Adrenal gland (tissue), 5 donors: ENCODE measurements around the gene RAB11FIP2.

Experiments used
- POLR2A ChIP-seq, 2 donors: fragments of 450-650 bp; IDR thresholded peaks; one replicate each; pipeline ENCODE4 v1.6.1; 2017; ENCODE audit warnings: antibody characterized with exemption in 2 of 2, mild to moderate bottlenecking in 2 of 2, moderate library complexity in 1 of 2
- TF ChIP-seq, protein P1 (sequence below), 6 experiments: fragments of 450-650 bp in 4 of 6; fragments of 200-600 bp in 2 of 6; sonication (generic) in 1 of 6; IDR thresholded peaks; 1 replicate in 5 of 6; 2 replicates in 1 of 6; pipeline versions ENCODE4 v1.5.1 to v1.8.0; 2016 to 2021; ENCODE audit warnings: antibody characterized with exemption in 6 of 6, mild to moderate bottlenecking in 2 of 6, moderate library complexity in 1 of 6
- donor health status: DM: no; HTN: no; CAD: no.

DNA sequence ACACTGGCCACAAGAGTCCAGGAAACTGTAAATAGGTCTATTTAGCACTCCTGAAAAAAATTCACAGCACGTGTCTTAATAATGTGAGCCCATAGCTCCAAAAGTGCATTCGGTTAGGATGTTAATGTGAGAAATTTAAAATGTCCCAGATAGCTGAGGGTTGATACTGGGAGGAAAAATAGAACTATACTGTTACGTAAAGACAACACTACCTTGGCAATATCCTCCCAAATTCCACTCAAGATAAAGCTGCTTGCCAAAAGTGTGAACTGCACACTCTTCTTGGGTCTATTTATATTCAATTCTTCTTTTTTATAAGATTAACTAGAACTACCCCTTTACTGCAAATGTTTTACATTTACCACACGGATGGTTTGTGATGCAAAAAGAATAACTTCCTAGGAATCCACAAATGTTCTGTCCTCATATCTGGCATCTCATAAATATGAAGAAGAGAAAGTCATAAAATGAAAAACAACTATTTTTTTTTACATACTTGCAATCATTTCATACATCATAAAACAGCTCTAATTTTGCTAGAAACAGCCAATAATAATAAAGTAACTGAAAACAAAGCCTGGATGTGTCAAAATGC lies 10.4 kb downstream of the RAB11FIP2 start:
- no peak for TF ChIP-seq POLR2A (IDR thresholded peaks at IDR 0.05)
- TF ChIP-seq, protein P1, sequence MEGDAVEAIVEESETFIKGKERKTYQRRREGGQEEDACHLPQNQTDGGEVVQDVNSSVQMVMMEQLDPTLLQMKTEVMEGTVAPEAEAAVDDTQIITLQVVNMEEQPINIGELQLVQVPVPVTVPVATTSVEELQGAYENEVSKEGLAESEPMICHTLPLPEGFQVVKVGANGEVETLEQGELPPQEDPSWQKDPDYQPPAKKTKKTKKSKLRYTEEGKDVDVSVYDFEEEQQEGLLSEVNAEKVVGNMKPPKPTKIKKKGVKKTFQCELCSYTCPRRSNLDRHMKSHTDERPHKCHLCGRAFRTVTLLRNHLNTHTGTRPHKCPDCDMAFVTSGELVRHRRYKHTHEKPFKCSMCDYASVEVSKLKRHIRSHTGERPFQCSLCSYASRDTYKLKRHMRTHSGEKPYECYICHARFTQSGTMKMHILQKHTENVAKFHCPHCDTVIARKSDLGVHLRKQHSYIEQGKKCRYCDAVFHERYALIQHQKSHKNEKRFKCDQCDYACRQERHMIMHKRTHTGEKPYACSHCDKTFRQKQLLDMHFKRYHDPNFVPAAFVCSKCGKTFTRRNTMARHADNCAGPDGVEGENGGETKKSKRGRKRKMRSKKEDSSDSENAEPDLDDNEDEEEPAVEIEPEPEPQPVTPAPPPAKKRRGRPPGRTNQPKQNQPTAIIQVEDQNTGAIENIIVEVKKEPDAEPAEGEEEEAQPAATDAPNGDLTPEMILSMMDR (IDR thresholded peaks at IDR 0.05) = no peak
